Mucosa of descending colon (tissue), 3 donors: ENCODE data around the gene TCAP. TPM values are rescaled to one million over a fixed set of nuclear protein-coding genes. Genes with fewer than 3 reads are reported as not detected.

Experiments
- ATAC-seq: fragments of 200-7000 bp; cut with Tn5 transposase; one replicate; pipeline ENCODE4 v1.9.1; 2020; ENCODE audit warnings: mild to moderate bottlenecking, moderate library complexity
- DNase-seq, 3 donors: peaks; one replicate each; pipeline ENCODE4 v3.0.0-alpha.2; 2020
- H3K36me3 ChIP-seq: fragments of 200-600 bp; one replicate; pipeline ENCODE4 v1.8.0; 2021; ENCODE audit warnings: low read depth, mild to moderate bottlenecking
- H3K4me1 ChIP-seq: fragments of 200-600 bp; one replicate; pipeline ENCODE4 v1.8.0; 2021; ENCODE audit warnings: low read depth, mild to moderate bottlenecking
- H3K4me3 ChIP-seq: fragments of 200-600 bp; one replicate; pipeline ENCODE4 v1.8.0; 2021; ENCODE audit warnings: mild to moderate bottlenecking
- H3K9me3 ChIP-seq: fragments of 200-600 bp; one replicate; pipeline ENCODE4 v1.8.0; 2021; ENCODE audit warnings: mild to moderate bottlenecking
- intact Hi-C, 2 donors: fragments of 100-400 bp; cut with DNase I in 1 of 2; cut with micrococcal nuclease in 1 of 2; formaldehyde crosslinking; loops; one replicate each; pipeline versions ENCODE4 v1.11.0 to v1.11.1; 2022; cut with DNase I, micrococcal nuclease
- total RNA-seq, 3 donors: library from RNA; stranded (reverse); fragmentation: NEBNext Ultra II Directional in 2 of 3; extraction: Animal tissue kit (Norgen Biotek cat#: 25700) in 2 of 3; gene quantifications; one replicate each; pipeline versions ENCODE4 v1.2.1 to v1.2.4, GENCODE V29; 2021 to 2023
- TF ChIP-seq, protein P1 (sequence below): fragments of 200-600 bp; IDR thresholded peaks from one replicate; pipeline ENCODE4 v1.8.0; 2022; ENCODE audit warnings: antibody characterized with exemption, mild to moderate bottlenecking
- donor health status: DM: no; HTN: no; CAD: no; lungs with moderate emphysema.
- donor health status: DM: no; HTN: no; CAD: no.
- donor health status: DM: no; HTN: yes; CAD: no.

Gene TCAP
- total RNA-seq, 3 donors from 2014 or later: 0.96 to 3.4 (median 1.5) TPM

DNA sequence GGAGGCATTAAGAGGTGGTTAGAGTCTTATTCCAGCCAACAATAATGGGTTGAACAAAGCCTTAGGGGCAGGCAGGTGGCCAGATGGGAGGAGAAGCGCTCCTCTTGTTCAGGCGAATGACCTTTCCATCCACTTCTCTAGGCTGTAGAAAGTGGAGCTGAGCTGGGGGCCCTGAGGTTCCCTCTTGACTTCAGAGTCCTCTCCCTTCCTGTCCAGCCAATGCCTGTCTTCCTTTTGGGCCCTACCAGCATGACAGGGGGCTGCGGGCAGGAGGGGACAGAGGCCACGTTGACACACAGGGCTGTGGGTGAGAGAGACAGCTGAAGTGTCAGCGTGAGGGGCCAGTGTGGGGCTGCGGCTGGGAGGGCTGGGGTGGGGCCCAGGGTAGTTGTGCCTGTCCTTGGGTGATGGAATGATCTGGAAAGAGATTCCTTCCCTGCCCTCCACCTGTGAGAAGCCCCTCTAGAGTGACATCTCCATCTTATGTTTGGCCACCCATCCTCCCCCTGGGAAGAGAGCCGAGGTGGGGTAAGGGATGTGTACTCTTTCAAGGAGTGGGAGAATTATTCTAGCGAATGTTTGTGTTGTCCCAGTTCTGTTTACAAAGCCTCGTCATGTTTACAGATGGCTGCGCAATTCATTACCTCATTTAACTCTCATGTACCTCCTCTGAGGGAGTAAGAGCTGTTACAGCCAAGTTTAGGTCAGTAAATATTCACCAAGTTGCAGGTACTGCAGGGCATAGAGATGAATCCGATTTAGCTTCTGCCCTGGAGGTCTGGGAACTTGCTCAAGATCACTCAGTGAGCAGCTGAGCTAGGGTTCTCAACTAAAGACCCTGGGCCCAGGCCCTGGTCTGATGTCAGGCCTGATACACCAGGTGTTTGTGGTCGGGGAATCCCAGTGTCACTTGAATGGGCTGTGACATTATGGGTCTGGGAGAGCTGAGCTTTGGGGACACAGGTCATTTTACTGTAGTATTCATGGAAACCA is 38.0 kb downstream of the TCAP start:
- H3K36me3 ChIP-seq: no peaks in the 10 kb centered on the region
- ATAC-seq (no peak), DNase-seq (peak in 1 of 3 donors; percentile 41)
- TF ChIP-seq, protein P1, sequence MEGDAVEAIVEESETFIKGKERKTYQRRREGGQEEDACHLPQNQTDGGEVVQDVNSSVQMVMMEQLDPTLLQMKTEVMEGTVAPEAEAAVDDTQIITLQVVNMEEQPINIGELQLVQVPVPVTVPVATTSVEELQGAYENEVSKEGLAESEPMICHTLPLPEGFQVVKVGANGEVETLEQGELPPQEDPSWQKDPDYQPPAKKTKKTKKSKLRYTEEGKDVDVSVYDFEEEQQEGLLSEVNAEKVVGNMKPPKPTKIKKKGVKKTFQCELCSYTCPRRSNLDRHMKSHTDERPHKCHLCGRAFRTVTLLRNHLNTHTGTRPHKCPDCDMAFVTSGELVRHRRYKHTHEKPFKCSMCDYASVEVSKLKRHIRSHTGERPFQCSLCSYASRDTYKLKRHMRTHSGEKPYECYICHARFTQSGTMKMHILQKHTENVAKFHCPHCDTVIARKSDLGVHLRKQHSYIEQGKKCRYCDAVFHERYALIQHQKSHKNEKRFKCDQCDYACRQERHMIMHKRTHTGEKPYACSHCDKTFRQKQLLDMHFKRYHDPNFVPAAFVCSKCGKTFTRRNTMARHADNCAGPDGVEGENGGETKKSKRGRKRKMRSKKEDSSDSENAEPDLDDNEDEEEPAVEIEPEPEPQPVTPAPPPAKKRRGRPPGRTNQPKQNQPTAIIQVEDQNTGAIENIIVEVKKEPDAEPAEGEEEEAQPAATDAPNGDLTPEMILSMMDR: no peak
- H3K9me3 ChIP-seq: no peaks in the 10 kb centered on the region
- intact Hi-C loops: no loop called here
- H3K4me3 ChIP-seq: no peak overlapping the region
- H3K4me1 ChIP-seq: peaks cover 65% of the 10 kb centered on the region

DNA sequence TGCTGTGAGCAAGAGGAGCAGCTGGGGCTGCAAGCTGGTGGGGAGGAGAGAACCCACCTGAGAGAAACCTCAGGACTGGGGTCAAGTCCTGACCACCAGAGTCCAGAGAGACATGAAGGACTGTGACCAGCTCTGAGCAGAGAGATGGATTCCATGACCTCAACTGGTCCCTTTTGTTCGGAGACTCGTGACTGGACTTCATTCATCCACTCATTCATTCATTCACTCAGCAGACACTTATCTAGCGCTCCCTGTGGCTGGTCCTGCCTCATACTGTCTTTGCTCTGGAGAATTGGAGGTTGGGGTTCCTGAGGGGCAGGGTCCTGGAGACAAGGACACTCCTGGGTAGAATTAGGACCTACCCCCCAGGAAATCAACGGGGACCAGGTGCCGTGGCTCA is 38.8 kb downstream of the TCAP start:
- ATAC-seq (no peak), DNase-seq (no peak)
- intact Hi-C loops: no loop called here
- Histone ChIP-seq H3K4me1 (peaks cover 65% of the 10 kb centered on the region), H3K4me3 (no peak overlapping the region), H3K36me3 (no peaks in the 10 kb centered on the region), H3K9me3 (no peaks in the 10 kb centered on the region)
- TF ChIP-seq, protein P1: no peak

DNA sequence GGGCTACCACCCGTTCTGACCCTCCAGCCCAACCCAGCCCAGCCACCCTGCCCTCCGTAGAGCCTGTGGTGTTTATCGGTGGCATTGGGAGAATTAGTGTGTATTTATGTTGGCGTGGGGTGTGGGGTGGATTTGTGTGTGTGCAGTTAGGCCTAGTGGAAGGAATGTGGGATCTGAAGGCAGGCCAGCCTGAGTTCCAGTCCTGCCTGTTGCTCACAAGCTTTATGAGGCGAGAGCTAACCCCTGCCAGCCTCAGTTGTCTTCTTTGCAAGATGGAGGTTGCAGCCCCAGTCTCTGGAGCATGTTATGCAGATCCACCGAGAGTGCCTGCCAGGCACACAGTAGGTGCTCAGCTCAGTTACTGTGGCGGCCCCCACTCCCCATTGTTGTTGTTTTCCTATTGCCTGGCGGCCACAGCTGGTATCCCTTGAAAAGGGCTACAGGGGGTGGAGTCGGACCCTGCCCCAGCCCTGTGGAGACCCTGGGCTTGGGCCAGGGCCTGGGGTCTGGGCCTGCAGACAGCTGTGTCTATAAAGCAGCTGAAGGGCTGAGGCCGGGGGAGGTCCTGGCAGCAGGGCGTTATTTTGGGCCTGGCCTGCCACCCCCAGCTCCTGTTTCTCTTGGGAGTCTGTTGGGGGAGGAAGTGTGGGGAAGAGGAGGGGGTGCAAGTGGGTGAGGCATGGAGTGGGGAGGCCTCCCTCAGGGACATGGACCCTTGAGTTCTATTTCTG is 39.8 kb downstream of the TCAP start:
- Histone ChIP-seq H3K4me3 (no peak overlapping the region), H3K4me1 (peaks cover 60% of the 10 kb centered on the region), H3K36me3 (no peaks in the 10 kb centered on the region), H3K9me3 (no peaks in the 10 kb centered on the region)
- DNase-seq (peak in 1 of 3 donors; percentile 50), ATAC-seq (no peak)
- intact Hi-C loops: no loop called here
- TF ChIP-seq, protein P1: no peak

DNA sequence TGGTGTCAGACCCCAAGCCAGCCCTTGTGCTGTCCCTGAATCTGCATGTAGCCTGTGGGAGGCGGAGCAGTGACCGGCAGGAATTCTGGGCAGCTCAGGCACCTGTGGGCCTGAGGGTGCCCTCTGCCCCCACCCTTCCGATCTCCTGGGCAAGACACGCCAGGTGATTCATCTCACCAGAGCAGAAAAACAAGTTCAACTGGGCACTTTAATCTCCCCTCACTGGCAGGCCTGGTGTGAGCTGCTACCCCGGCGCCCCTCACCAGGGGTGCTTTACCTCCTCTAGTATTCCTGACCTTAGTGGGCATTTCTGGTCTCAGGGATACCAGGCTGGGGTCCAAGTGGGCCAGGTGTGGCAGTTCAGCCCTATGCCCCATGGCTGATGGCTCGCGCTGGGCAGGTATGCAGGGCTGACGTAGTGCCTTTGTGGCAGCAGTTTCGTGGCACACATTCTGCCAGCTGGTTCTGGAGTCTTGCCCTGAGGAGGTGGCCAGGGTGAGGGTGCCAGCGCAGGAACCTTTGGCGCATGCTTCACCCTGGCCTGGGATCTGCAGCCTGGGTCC is 40.7 kb downstream of the TCAP start:
- no peak overlapping the region for H3K4me3 ChIP-seq
- H3K4me1 ChIP-seq: peaks cover 60% of the 10 kb centered on the region
- no peaks in the 10 kb centered on the region for H3K9me3 ChIP-seq
- intact Hi-C loops: no loop called here
- no peaks in the 10 kb centered on the region for H3K36me3 ChIP-seq
- TF ChIP-seq, protein P1: no peak
- peak; percentile 78 to 83 (median 79) for DNase-seq
- peak; percentile 71 for ATAC-seq

DNA sequence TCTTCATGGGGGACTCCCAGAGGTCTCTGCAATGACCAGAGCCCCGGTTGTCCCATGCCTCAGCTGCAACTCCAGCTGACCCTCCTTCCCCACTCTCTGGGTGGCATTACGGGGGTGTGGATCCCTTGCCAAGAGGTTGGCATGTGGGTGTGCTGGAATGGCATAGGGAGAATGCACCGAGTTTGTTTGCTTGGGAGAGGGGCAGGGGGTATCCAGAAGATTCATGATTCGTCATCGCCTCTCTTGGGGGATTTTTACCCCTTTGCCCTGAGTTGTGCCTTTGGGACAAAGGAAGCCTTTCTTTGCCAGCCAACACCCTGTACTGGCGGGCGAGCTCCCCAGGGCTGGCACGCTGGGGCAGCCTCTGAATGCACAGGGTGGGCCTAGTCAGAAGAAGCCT is 41.2 kb downstream of the TCAP start:
- intact Hi-C loops: no loop called here
- Histone ChIP-seq H3K4me3 (no peak overlapping the region), H3K4me1 (peaks cover 60% of the 10 kb centered on the region), H3K36me3 (no peaks in the 10 kb centered on the region), H3K9me3 (no peaks in the 10 kb centered on the region)
- TF ChIP-seq, protein P1: no peak
- peak; percentile 6 for ATAC-seq
- no peak for DNase-seq
